SHP77 (cell line): ENCODE measurements around the gene PLEKHD1.
"Not testable (repeated sequence)": the region's sequence is repeated elsewhere in the genome, so short reads cannot be mapped to it uniquely, and the experiment has no call there.

Experiments
- DNase-seq, 2 experiments: peaks; one replicate each; lab custom pipeline; 2025; lab: John Stamatoyannopoulos, UW

The PLEKHD1 gene

GRCh38 chr14:69481815-69482568 lies 2.5 kb upstream of the PLEKHD1 start:
- DNase-seq, result no peak

- peak; percentile 25 to 40 for DNase-seq
These were observed 624 bp upstream of the PLEKHD1 start for GRCh38 chr14:69483765-69484443.

GRCh38 chr14:69485315-69485660 lies 760 bp downstream of the PLEKHD1 start:
- no peak for DNase-seq

GRCh38 chr14:69485701-69486100 lies 1.2 kb downstream of the PLEKHD1 start:
- no peak for DNase-seq

- DNase-seq, result no peak
These were observed 2.7 kb downstream of the PLEKHD1 start for GRCh38 chr14:69487226-69487625.

GRCh38 chr14:69487771-69488170 lies 3.2 kb downstream of the PLEKHD1 start:
- DNase-seq, result no peak

- no peak for DNase-seq
These were observed 5.0 kb downstream of the PLEKHD1 start for GRCh38 chr14:69489495-69489894.

- no peak for DNase-seq
These were observed 5.8 kb downstream of the PLEKHD1 start for GRCh38 chr14:69490219-69490918.

- no peak for DNase-seq
These were observed 6.7 kb downstream of the PLEKHD1 start for GRCh38 chr14:69491193-69491592.

GRCh38 chr14:69493038-69493437 lies 8.5 kb downstream of the PLEKHD1 start:
- no peak for DNase-seq

GRCh38 chr14:69493791-69494190 lies 9.3 kb downstream of the PLEKHD1 start:
- no peak for DNase-seq

- no peak for DNase-seq
These were observed 10.9 kb downstream of the PLEKHD1 start for GRCh38 chr14:69495341-69495921.

GRCh38 chr14:69497866-69498265 lies 13.3 kb downstream of the PLEKHD1 start:
- DNase-seq, result not testable (repeated sequence)

- DNase-seq, result not testable (repeated sequence)
These were observed 13.8 kb downstream of the PLEKHD1 start for GRCh38 chr14:69498286-69498685.

GRCh38 chr14:69499436-69499835 lies 14.9 kb downstream of the PLEKHD1 start:
- no peak for DNase-seq

- DNase-seq, result no peak
These were observed 15.6 kb downstream of the PLEKHD1 start for GRCh38 chr14:69500096-69500495.

GRCh38 chr14:69500736-69501135 lies 16.2 kb downstream of the PLEKHD1 start:
- DNase-seq, result no peak

- DNase-seq, result no peak
These were observed 16.9 kb downstream of the PLEKHD1 start for GRCh38 chr14:69501423-69501838.

GRCh38 chr14:69504775-69505174 lies 20.2 kb downstream of the PLEKHD1 start:
- DNase-seq, result no peak

- DNase-seq, result no peak
These were observed 21.1 kb downstream of the PLEKHD1 start for GRCh38 chr14:69505338-69506240.

GRCh38 chr14:69506241-69506595 lies 21.7 kb downstream of the PLEKHD1 start:
- DNase-seq, result no peak
